IPS-20b (cell line): ENCODE results near the gene MPC2.

Source experiments
- H3K27ac ChIP-seq: one replicate; pipeline ENCODE4 v1.5.1; 2013; ENCODE audit warnings: low read length
- H3K27me3 ChIP-seq: 2 replicates; pipeline ENCODE4 v1.6.1; 2013; ENCODE audit warnings: mild to moderate bottlenecking, low read length, inconsistent platforms; ENCODE audit not compliant: insufficient read depth
- H3K36me3 ChIP-seq: 2 replicates; pipeline ENCODE4 v1.6.1; 2013; ENCODE audit warnings: low read depth, mild to moderate bottlenecking, inconsistent platforms, low read length, moderate library complexity; ENCODE audit not compliant: insufficient read depth
- H3K4me1 ChIP-seq: 2 replicates; pipeline ENCODE4 v1.6.1; 2013; ENCODE audit warnings: mild to moderate bottlenecking, control low read depth, inconsistent platforms, low read length, moderate library complexity; ENCODE audit not compliant: insufficient read depth
- H3K4me3 ChIP-seq: 2 replicates; pipeline ENCODE4 v1.5.1; 2013; ENCODE audit warnings: mild to moderate bottlenecking, low read length, inconsistent platforms
- H3K9ac ChIP-seq: 2 replicates; pipeline ENCODE4 v1.6.1; 2013; ENCODE audit warnings: low read depth, mild to moderate bottlenecking, inconsistent platforms, low read length, moderate library complexity
- H3K9me3 ChIP-seq: 2 replicates; pipeline ENCODE4 v1.6.1; 2013; ENCODE audit warnings: mild to moderate bottlenecking, low read depth, low read length, inconsistent platforms; ENCODE audit not compliant: insufficient read depth

MPC2 gene

DNA sequence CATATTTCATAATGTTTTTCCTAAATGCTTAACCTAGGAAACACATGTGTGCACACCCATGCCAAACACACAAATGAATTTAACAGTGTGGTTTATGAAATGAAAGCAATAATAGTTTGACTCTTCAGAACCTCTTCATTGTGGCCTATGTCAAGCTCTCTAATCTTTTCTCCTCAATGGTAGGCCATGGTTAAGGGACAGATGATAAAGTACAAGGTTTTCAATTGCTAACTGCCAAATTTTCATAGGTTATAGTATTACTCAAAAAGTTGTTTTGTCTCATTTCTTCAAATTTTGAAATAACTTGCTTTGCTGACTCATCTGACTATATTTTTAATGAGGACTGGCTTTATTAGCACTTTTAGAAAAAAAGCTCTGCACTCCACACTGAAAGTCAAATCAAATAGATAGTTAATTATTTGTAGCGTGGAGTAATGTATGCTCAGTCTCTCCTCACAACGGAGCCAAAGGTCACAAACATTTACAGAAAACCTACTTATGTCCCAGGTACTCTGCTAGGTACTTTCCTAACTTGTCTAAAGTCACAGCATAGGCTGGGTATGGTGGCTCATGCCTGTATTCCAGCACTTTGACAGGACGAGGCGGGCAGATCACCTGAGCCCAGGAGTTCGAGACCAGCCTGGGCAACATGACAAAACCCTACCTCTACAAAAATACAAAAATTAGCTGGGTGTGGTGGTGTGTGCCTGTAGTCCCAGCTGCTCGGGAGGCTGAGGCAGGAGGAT, 19.9 kb downstream of the MPC2 start:
- Histone ChIP-seq H3K4me3 (no peak overlapping the region), H3K27ac (no peak overlapping the region), H3K36me3 (no peaks in the 10 kb centered on the region), H3K27me3 (no peaks in the 10 kb centered on the region), H3K9me3 (no peaks in the 10 kb centered on the region), H3K9ac (no peak overlapping the region), H3K4me1 (peaks cover 1% of the 10 kb centered on the region; the same call in 1 of the 2 replicates)

DNA sequence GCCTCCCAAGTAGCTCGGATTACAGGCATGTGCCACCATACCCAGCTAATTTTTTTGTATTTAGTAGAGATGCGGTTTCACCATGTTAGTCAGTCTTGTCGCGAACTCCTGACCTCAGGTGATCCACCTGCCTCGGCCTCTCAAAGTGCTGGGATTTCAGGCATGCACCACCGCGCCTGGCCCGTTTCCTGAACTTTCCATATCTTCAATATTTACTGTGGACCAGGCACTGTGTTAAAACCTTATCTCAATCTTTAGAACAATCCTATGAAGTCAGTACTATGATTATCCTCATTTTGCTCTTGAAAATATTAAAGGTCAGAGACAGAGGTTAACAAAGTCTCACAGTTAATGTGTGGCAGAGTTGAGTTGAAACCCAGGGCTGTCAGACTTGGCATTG, 21.3 kb downstream of the MPC2 start:
- Histone ChIP-seq H3K27me3 (no peaks in the 10 kb centered on the region), H3K36me3 (no peaks in the 10 kb centered on the region), H3K9me3 (no peaks in the 10 kb centered on the region), H3K27ac (no peak overlapping the region), H3K4me3 (no peak overlapping the region), H3K4me1 (peaks cover 6% of the 10 kb centered on the region; the same call in 1 of the 2 replicates), H3K9ac (no peak overlapping the region)

DNA sequence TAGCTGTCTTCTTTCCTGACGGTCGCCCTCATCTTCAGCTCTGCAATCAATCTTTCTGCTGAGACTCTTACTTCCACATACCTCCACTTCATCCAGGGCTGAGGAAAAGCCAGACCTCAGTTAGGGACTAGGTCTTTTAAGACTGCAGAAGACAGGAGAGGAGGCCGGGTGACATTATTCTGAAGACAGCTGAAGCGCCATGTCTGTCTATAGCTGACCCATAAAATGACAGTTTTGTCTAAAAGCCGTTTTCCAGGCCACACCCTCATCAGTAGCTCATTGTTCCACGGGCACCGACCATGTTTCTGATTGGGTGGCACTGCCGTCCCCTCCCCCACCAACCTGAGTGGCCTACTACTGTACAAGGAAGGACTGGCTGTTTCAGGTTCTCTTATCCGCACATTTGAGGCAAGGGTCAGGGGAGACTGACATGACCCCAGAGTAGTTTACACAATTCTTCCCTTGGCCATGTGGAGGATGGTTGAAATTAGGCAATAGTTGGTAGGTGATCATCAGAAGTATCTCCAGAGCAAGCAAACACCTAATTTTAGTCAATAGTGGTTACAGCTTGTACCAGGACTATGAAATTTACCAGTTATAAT, 22.9 kb downstream of the MPC2 start, which contains the start of gene ADCY10:
Gene ADCY10, minus strand, starts transcription at position 240 of the 602 bp plus-strand sequence. CDS start 8,994 bp downstream, outside the sequence.
- no peaks in the 10 kb centered on the region for H3K36me3 ChIP-seq
- H3K9ac ChIP-seq, result no peak within 1 kb of the TSS
- no peaks in the 10 kb centered on the region for H3K27me3 ChIP-seq
- peaks cover 15% of the 10 kb centered on the region for H3K9me3 ChIP-seq
- H3K4me3 ChIP-seq, result no peak within 1 kb of the TSS
- no peak within 1 kb of the TSS for H3K27ac ChIP-seq
- peaks cover 6% of the 10 kb centered on the region; the same call in 1 of the 2 replicates for H3K4me1 ChIP-seq

- H3K9ac ChIP-seq, result no peak overlapping the region
- peaks cover 18% of the 10 kb centered on the region for H3K9me3 ChIP-seq
- no peaks in the 10 kb centered on the region for H3K27me3 ChIP-seq
- no peaks in the 10 kb centered on the region for H3K36me3 ChIP-seq
- peaks cover 6% of the 10 kb centered on the region; the same call in 1 of the 2 replicates for H3K4me1 ChIP-seq
- H3K4me3 ChIP-seq, result no peak overlapping the region
- no peak overlapping the region for H3K27ac ChIP-seq
Measured at GRCh38 chr1:167912294-167912693, 24.6 kb downstream of the MPC2 start.

DNA sequence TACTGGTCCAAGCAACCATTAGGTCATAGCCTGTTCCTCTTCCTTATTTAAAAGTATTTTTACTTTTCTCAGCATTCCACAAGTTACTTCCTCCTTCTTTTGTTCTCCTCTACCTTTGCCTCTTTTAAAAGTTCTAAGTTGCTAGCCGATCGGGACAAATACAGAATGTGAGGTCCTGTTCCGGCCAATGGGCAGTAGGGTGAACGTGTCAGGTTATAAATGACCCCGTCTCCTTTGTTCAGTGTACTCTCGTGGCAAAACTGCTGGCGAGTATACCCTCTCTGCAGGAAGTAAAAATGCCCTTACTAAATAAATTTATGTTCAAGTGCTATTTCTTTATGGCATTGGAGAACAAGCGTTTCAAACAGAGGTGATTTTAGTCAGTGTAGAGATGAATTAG, 25.5 kb downstream of the MPC2 start:
- H3K27me3 ChIP-seq, result no peaks in the 10 kb centered on the region
- H3K9ac ChIP-seq, result no peak overlapping the region
- H3K9me3 ChIP-seq, result peaks cover 18% of the 10 kb centered on the region
- H3K4me1 ChIP-seq, result peaks cover 6% of the 10 kb centered on the region; the same call in 1 of the 2 replicates
- no peak overlapping the region for H3K27ac ChIP-seq
- no peak overlapping the region for H3K4me3 ChIP-seq
- no peaks in the 10 kb centered on the region for H3K36me3 ChIP-seq

- Histone ChIP-seq H3K4me1 (peaks cover 10% of the 10 kb centered on the region; the same call in 1 of the 2 replicates), H3K36me3 (no peaks in the 10 kb centered on the region), H3K4me3 (no peak overlapping the region), H3K27me3 (no peaks in the 10 kb centered on the region), H3K9me3 (peaks cover 18% of the 10 kb centered on the region), H3K27ac (no peak overlapping the region), H3K9ac (no peak overlapping the region)
Measured at GRCh38 chr1:167910530-167910929, 26.3 kb downstream of the MPC2 start.

DNA sequence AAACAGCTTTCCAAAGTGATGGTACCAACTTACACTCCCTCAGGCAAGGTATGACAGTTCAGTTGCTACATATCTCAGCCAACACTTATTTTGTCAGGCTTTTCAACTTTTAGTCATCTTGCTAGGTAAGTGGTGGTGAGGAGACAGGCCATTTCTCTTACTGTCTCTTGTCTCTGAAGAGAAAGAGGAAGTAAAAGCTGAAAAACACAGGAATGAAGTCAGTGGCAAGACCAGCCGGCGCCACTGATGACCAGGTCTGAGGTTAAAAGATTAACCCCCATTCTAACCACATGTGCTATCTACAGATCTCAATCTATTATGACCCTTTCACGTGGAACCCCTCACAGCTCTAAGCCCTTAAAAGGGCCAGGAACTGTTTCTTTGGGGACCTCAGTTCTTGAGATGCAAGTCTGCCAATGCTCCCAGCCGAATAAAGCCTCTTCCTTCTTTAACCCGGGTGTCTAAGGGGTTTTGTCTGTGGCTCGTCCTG, 27.1 kb downstream of the MPC2 start:
- H3K9ac ChIP-seq, result no peak overlapping the region
- no peaks in the 10 kb centered on the region for H3K36me3 ChIP-seq
- no peaks in the 10 kb centered on the region for H3K27me3 ChIP-seq
- H3K4me3 ChIP-seq, result no peak overlapping the region
- H3K9me3 ChIP-seq, result peaks cover 18% of the 10 kb centered on the region
- H3K4me1 ChIP-seq, result peaks cover 16% of the 10 kb centered on the region; the same call in 1 of the 2 replicates
- no peak overlapping the region for H3K27ac ChIP-seq

GRCh38 chr1:167905671-167906070, 31.2 kb downstream of the MPC2 start:
- Histone ChIP-seq H3K36me3 (no peaks in the 10 kb centered on the region), H3K27me3 (no peaks in the 10 kb centered on the region), H3K4me1 (peaks cover 11% of the 10 kb centered on the region; the same call in 1 of the 2 replicates), H3K9me3 (peaks cover 18% of the 10 kb centered on the region), H3K4me3 (no peak overlapping the region), H3K27ac (no peak overlapping the region), H3K9ac (no peak overlapping the region)

DNA sequence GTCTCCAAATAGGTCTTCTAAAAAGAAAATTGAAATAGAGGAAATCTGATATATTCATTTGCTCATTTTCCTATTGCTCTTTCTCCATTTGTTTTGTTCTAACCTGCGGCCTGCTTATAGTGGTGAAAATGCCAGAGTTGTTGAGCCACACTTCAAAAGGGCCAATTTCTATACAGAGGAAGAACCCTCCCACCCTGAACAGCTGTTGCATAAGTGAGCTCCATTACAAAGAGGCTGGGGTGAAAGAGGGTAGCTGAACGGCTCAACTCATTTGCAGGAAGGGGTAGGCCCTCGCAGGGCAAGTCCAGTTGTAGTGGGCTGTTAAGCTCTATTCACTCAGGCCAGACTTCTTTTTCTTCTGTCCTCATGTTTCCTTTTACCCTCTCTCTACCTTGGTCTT, 31.7 kb downstream of the MPC2 start:
- Histone ChIP-seq H3K36me3 (no peaks in the 10 kb centered on the region), H3K9ac (no peak overlapping the region), H3K27ac (no peak overlapping the region), H3K9me3 (peaks cover 15% of the 10 kb centered on the region), H3K4me3 (no peak overlapping the region), H3K4me1 (peaks cover 11% of the 10 kb centered on the region; the same call in 1 of the 2 replicates), H3K27me3 (no peaks in the 10 kb centered on the region)

DNA sequence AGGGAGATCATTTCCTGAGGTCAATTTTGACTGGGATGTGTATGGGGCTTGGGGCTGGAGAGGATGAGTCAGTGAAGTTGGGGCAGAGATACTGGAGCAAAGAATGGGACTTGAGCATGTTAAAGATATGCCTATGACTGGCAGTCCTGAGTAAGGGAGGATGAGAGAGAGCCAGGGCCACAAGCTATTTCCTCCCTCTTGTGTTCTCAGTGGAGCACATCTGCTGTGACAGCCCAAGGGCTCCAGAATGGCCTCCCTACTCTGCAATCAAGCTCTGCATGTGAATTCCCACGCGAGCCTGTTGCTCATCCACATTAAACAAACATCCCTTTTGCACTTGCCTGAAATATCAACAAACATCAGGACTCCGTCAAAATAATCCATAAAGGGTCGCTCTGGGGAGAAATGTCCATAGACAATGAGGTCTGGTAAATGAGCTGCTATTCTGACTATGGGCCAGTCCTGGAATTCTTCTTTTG, 32.2 kb downstream of the MPC2 start:
- Histone ChIP-seq H3K27me3 (no peaks in the 10 kb centered on the region), H3K9me3 (peaks cover 10% of the 10 kb centered on the region), H3K4me3 (no peak overlapping the region), H3K36me3 (no peaks in the 10 kb centered on the region), H3K27ac (no peak overlapping the region), H3K9ac (no peak overlapping the region), H3K4me1 (peaks cover 11% of the 10 kb centered on the region; the same call in 1 of the 2 replicates)

DNA sequence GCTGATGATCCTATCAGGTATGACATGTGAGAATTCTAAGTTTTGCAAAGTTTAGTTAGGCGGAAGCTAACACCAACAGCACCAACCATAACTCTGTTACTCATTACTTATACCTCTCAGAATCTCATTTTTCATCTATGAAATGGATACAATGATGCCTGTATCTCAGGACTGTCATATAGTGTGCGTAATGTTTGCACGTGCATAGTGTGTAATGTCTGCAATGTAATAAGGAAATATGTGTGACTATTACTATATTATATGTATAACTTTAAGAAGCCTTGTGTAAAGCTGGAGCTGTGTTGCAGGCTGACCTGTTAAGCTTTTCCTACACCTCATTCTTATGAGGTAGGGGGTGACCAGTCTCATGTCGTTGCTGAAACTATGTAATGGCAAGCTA, 36.0 kb downstream of the MPC2 start:
- Histone ChIP-seq H3K27me3 (no peaks in the 10 kb centered on the region), H3K4me1 (peaks cover 11% of the 10 kb centered on the region; the same call in 1 of the 2 replicates), H3K9me3 (no peaks in the 10 kb centered on the region), H3K9ac (no peak overlapping the region), H3K4me3 (no peak overlapping the region), H3K36me3 (no peaks in the 10 kb centered on the region), H3K27ac (no peak overlapping the region)
